Pons (tissue), 1 donor: ENCODE data around the gene UQCRC1.

Source experiments
- DNase-seq: peaks from one replicate; pipeline ENCODE4 v3.0.0-alpha.2; 2016; ENCODE audit warnings: low spot score

The UQCRC1 gene

DNA sequence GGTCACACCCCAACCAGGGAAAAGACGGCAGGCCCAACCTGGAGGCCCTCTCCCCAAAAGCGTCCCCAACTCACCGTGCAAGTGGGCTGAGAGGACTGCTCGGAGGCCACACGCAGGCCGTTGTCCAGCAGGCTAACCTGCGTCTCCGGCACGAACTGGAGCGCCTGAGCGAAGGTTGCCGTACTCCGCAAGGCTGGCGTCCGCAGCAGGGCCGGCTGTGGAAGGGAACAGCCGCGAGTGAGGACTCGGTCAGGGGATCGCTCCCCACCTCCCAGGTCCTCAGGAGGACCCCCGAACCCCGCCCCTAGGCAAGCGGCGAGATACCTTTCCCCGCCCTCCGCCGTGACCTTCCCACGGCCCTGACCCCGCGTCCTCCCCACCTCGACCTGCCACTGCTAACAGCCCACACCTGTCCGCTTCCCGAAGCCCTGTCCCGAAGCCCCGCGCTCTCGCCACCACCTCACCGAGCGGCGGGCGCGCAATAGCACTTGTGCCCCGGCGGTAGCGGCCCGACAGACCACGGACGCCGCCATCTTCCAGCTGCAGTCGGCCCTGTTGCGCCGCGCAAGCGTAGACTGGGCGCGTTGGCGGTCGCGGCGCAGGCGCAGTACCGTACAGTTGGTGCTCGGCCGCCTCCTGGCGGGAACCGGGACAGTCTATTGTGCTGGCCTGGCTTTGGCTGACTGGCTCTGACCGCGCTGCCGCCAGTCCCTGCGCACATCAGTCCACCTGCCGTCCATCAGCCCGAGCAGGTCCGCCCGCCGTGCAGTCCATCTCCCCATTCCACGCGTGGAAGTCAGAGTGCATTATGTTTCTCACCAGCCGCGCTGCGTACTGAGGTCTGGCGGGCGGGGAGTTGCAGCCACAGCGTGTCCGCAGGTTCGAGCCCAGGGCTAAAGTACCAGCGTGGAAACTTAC is at the start of gene UQCRC1:
Gene UQCRC1, minus strand, starts transcription at position 559 of the 918 bp plus-strand sequence. Its CDS starts 26 bp downstream, at position 533.
- peak; percentile 89 for DNase-seq

- DNase-seq: no peak
Measured at GRCh38 chr3:48656841-48657281, 47.4 kb upstream of the UQCRC1 start.

- DNase-seq: peak; percentile 34
Measured at GRCh38 chr3:48656061-48656840, 46.8 kb upstream of the UQCRC1 start.

- DNase-seq: no peak
Measured at GRCh38 chr3:48655606-48656005, 46.2 kb upstream of the UQCRC1 start.

- DNase-seq: no peak
Measured at GRCh38 chr3:48655063-48655462, 45.6 kb upstream of the UQCRC1 start.

DNA sequence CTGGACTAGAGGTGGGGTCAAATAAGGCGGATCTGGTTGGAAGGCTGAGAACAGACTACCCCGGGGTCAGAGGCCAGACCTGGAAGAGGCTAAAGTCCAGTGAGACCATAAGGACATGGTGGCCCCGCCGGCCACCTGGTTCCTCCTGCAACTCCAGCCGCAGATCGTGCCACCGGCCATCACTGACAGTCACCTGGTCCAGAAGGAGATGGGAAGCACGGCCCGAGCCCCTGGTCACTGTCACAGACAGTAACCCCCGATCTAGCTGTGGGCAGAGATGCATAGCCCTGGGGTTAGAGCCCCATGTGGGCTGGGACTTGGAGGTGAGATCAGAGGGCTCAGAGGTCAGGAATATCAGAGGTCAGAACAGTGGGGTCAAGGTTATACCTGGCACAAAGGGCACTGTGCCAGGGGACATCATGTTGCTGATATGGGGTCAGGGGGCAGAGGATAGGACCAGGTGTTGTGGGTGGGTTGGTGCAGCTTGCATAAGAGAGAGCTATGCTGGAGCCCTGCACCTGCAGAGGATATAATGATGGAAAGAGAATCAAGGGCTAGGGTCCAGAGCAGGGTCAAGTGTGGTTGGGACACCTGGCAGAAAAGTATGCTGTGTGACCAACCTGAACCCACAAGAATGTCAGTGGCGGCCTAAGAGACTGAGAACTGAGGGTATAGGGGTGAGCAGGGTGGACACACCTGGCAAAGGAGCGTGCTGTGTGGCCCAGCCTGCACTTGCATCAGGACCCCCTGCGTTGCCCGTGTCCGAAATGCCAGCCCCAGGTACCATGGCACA is 43.7 kb upstream of the UQCRC1 start:
- DNase-seq: no peak

DNA sequence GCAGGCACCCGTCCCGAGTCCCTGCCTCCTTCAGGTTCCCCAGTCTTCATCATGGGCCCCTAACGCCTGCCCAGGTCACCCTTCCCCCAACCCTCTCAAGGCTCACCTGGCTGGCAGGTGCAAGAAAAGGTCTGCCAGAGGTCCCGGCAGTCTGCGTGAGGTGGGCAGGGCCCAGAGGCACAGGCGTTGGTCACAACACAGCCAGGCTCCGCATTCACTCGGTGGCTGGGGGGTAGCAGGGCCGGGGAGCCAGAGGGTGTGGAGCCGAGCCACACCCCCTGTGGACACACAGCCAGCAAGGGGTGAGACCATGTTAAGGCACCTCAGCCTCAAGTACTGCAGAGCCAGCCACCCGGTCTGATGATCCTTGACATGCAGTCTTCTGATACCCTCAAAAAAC is 42.3 kb upstream of the UQCRC1 start:
- DNase-seq: no peak

DNA sequence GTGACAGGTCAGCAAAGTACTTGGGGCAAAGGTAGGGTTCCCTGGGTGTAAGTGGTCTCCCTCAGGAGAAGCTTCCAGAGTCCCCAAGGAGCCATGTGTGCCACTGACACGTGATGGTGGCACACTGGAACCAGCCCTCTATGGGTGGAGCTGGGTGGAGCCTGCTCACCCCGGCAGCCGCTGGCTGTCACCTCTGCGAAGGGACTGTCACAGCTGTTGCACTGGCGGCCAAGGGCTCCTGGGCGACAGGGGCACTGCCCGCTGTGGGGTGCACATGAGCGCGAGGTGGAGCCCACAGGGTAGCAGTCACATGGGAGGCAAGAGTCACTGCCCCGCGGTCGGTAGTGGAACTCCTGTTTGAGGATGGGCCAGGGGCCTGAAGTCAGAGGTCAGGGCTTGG is 41.3 kb upstream of the UQCRC1 start:
- DNase-seq: no peak

GRCh38 chr3:48648188-48648850 is 38.9 kb upstream of the UQCRC1 start:
- no peak for DNase-seq

DNA sequence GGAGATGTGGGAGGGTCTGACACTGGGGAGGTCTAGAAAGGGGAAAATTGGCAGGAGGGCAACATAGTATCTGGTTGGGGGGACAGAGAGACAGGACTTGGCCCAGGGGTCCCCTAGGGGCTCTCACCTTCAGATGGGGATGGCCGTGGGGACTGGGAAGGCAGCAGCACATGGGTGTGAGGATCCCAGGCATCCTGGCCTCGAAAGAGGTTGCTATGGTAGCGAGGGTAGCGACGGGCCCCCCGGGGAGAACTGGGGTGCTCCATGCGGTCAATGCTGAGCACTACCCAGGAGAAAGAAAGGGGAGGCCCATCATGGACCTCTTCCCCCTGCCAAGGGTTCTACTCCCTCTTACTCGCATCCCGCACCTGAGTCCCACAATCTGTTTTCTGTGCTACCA is 38.3 kb upstream of the UQCRC1 start:
- DNase-seq: no peak

GRCh38 chr3:48644898-48645760 is 35.7 kb upstream of the UQCRC1 start:
- DNase-seq: no peak

DNA sequence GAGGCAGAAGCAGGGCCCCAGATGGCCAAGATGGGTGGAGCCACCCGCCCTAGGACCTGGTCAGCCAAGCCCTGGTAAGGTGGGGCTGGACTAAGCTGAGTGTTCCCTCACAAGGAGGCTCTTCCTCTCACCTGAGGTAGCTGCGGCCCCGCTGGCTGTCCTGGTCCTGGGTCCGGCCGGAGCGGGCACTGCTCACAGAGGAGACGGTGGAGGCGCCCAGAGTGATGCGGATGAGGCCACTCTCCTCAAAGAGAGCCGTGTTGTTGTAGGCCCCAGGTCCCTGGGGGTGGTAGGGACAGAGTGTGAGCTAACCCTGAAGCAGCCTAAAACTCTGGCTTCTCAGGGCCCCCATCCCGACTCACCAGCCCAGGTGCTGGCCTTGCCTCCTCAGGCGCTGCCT is 33.2 kb upstream of the UQCRC1 start:
- no peak for DNase-seq

DNA sequence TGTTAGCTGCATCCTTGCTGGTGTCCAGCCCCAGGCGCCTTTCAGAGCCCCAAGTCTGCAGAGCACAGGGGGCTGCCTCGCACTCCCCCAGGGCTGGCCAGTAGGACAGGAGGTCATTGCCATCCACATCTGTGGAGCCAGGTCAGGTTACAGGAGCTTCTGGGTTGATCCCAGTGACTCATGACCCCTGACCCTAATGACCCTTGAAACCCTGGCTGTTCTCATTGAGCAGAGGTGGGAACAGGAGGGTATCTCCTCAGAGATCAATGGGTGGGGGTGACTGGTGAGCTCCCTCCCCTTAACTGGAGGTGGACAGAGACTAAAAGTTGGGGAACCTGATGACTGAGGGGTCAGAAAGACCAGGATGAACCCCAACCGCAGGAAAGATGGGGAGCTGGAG is 31.9 kb upstream of the UQCRC1 start:
- no peak for DNase-seq

DNA sequence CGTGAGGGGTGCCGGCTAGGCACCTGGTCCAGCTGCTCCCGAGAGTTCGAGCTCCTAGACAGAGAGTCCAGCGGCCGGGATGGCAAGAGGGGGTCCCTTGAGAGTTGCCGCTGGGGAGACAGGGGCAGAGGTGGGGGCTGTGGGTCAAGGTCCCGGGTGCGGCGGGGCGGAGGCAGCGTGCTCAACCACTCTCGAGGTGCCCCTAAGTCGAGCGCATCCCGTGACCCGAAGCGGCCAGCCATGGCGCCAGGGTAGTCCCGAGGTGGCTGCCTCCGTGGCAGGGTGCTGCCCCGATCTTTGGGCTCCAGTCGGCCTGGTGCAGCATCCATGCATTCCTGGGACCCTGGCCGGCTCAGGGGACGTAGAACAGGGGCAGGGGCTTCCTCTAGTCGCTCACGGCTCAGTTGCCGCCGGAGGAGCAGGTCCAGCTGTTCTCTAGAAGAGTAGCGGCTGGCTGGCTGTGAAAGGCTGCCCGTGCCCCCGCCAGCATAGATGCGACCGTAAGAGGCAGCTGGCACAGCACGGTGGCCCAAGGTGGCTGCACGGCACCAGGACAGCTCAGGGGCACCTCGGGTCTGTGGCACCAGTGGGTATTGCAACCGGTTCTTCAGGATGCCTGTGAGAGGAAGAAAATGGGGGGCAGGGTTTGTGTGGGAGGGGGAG is 30.6 kb upstream of the UQCRC1 start:
- DNase-seq: no peak

DNA sequence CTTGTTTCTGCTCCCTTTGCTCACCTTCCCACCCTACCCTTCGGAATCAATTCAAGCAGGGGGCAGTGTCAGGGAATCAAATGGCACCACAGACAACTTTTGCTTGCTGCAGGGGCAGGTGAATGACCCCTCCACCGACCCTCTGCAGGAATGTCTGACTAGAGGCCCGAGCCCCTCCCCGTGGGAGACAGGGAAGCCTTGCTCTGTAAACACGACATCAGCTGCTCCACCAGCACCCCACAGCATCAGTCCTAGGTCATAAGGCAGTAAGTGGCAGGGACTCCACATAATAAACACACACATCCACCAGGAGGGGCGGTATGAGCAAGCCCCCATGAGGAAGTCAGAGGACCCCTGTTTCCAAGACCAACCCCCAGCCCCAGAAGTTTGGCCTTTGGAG is 27.9 kb upstream of the UQCRC1 start:
- no peak for DNase-seq

- no peak for DNase-seq
Measured at GRCh38 chr3:48636149-48636655, 26.8 kb upstream of the UQCRC1 start.

DNA sequence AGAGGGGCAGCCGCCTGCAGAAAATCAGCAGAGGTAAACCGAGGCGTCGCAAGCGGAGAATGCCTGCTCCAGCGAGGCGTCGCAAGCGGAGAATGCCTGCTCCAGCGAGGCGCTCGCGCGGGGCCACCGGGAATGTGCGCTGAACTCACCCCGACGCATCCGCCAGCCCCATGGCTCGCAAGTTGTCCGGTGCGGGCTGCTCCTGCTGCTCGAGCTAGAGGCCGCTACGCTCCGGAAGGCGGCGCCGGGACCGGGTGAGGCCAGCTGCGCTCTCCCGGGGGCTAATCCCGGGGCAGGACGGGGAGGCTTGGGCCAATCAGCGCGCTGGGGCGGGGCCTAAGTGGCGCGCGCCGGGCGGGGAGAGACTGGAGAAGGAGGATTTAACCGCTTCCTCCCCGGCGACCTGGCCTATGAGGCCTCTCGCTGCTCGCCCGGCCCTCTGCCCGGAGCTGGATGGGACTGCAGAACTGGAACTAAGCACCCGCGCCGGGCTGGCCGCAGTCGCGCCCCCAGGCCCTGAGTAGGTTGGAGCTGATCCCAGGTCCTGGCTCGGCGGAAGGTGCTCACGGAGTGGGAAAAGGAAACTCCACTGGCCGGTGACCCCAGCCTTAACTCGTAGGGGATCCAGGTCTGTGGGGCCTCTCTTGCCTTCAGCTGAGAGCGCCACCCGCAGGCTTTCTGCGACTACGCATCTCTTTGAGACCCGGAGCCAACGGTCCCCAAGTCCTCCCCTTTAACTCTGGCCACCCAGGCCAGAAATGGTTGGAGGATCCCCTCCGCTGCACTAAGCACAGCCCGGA is 26.0 kb upstream of the UQCRC1 start, which contains the start of gene SLC26A6:
Gene SLC26A6, minus strand, starts transcription at position 240 of the 800 bp plus-strand sequence. Its CDS starts 68 bp downstream, at position 172.
- peak; percentile 94 for DNase-seq

DNA sequence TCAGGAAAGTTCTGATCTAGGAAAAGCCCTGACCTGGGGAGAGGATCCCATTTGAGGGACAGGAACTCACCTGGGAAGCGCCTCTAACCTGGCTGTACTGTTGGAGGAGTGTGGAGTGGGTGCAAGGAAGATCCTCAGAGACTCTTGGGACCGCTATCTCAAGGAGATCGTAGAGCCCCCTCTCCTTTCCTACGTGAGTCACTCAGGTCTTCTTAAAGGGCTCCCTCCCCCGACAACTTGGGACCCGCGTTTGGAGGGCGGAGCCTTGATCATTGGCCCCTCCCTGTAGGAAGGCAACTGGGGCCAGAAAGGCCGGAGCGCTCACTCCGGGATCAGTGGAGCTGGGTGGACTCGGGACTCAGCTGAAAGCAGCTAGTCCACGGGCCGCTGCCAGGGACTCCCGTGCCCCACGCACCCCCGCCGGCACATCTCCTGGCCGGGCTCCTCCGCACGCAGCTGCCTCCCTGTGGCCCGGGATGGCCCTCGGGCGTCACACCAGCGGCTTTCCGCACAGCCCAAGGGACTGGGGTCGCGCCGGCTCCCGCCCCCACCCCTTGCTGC is 25.3 kb upstream of the UQCRC1 start:
- DNase-seq: peak; percentile 17

DNA sequence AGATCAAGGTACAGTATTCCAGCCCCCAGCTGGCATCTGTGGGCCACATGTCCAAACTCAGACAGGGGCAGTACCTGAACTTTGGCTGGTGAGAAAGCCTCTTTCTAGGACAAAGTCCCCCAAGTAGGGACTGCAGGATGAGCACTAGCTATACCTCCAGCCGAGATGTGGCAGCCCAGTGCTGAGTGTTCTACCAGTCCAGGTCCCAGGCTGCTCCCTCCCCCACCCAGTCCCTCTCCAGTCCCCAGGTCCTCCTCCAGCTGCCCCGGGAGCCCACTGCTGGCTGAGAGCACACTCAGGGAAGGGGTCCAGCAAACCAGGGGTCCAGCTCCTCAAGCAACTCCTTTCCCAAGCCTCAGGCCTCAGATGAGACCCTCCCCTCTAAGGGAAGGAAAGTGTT is 24.3 kb upstream of the UQCRC1 start:
- no peak for DNase-seq
